Naive B cell (primary cell): ENCODE data around the gene RETSAT. TPM values are rescaled to one million over a fixed set of nuclear protein-coding genes. Genes with fewer than 3 reads are reported as not detected.
"Not testable (repeated sequence)": the region's sequence is repeated elsewhere in the genome, so short reads cannot be mapped to it uniquely, and the experiment has no call there.

ENCODE experiments used
- ATAC-seq, 2 donors: fragments of 150-1000 bp; cut with Tn5 transposase; 2 replicates each; pipeline ENCODE4 v1.10.0; 2021; ENCODE audit warnings: low read depth in 2 of 2, mild to moderate bottlenecking in 2 of 2, moderate library complexity in 2 of 2
- DNase-seq: peaks from one replicate; pipeline ENCODE4 v3.0.0; 2022
- H3K27ac Mint-ChIP-seq, 6 donors: one replicate each; pipeline ENCODE4 v1.8.0; 2020 to 2022; ENCODE audit warnings: mild to moderate bottlenecking in 6 of 6, mixed read lengths in 6 of 6, moderate library complexity in 5 of 6, inconsistent platforms in 2 of 6
- H3K27me3 Mint-ChIP-seq, 3 donors: one replicate each; pipeline ENCODE4 v1.8.0; 2021 to 2022; ENCODE audit warnings: mixed read lengths in 3 of 3, mild to moderate bottlenecking in 1 of 3
- H3K36me3 Mint-ChIP-seq, 2 donors: one replicate each; pipeline ENCODE4 v1.8.0; 2020 to 2022; ENCODE audit warnings: mixed read lengths in 2 of 2, inconsistent platforms in 1 of 2, mild to moderate bottlenecking in 1 of 2
- H3K4me1 Mint-ChIP-seq, 3 donors: one replicate each; pipeline ENCODE4 v1.8.0; 2020 to 2022; ENCODE audit warnings: mixed read lengths in 3 of 3, inconsistent platforms in 1 of 3, mild to moderate bottlenecking in 1 of 3, moderate library complexity in 1 of 3
- H3K4me3 Mint-ChIP-seq, 8 donors: one replicate each; pipeline ENCODE4 v1.8.0; 2020 to 2022; ENCODE audit warnings: mild to moderate bottlenecking in 8 of 8, mixed read lengths in 8 of 8, moderate library complexity in 8 of 8, inconsistent platforms in 2 of 8
- H3K9me3 Mint-ChIP-seq, 7 donors: one replicate each; pipeline ENCODE4 v1.8.0; 2020 to 2022; ENCODE audit warnings: mixed read lengths in 7 of 7, mild to moderate bottlenecking in 5 of 7, inconsistent platforms in 2 of 7, moderate library complexity in 1 of 7
- polyA plus RNA-seq, 6 donors: library from polyadenylated mRNA; unstranded; fragments of 300-500 nt; fragmentation: Illumina TruSeq; gene quantifications; one replicate each; pipeline ENCODE4 v1.2.3, GENCODE V29; 2021; ENCODE audit warnings: low read depth in 6 of 6

Gene RETSAT
- polyA plus RNA-seq, 6 donors from 2014 or later = 4.4 to 8.7 (median 6.8) TPM

- Mint-ChIP-seq H3K27ac (no peak overlapping the region), H3K4me3 (no peak overlapping the region), H3K4me1 (no peaks in the 10 kb centered on the region), H3K36me3 (no peaks in the 10 kb centered on the region), H3K27me3 (no peaks in the 10 kb centered on the region), H3K9me3 (no peaks in the 10 kb centered on the region)
- ATAC-seq = no peak
- no peak for DNase-seq
Measured at GRCh38 chr2:85341269-85342029, 12.9 kb downstream of the RETSAT start.

GRCh38 chr2:85340034-85340892 lies 14.1 kb downstream of the RETSAT start:
- ATAC-seq = no peak
- H3K4me3 Mint-ChIP-seq = no peak overlapping the region
- no peak for DNase-seq
- H3K4me1 Mint-ChIP-seq = no peaks in the 10 kb centered on the region
- no peaks in the 10 kb centered on the region for H3K36me3 Mint-ChIP-seq
- H3K27ac Mint-ChIP-seq = no peak overlapping the region
- H3K9me3 Mint-ChIP-seq = no peaks in the 10 kb centered on the region
- no peaks in the 10 kb centered on the region for H3K27me3 Mint-ChIP-seq

- no peak overlapping the region for H3K4me3 Mint-ChIP-seq
- H3K9me3 Mint-ChIP-seq = peaks cover 0 to 2% (median 0%) of the 10 kb centered on the region in 7 donors
- DNase-seq = no peak
- no peak for ATAC-seq
- H3K4me1 Mint-ChIP-seq = no peaks in the 10 kb centered on the region
- no peaks in the 10 kb centered on the region for H3K27me3 Mint-ChIP-seq
- no peak overlapping the region for H3K27ac Mint-ChIP-seq
- H3K36me3 Mint-ChIP-seq = no peaks in the 10 kb centered on the region
Measured at GRCh38 chr2:85334928-85335327, 19.4 kb downstream of the RETSAT start.

- H3K4me1 Mint-ChIP-seq, ATAC-seq, H3K36me3 Mint-ChIP-seq, H3K27me3 Mint-ChIP-seq, H3K9me3 Mint-ChIP-seq, DNase-seq, H3K27ac Mint-ChIP-seq, H3K4me3 Mint-ChIP-seq: not testable (repeated sequence)
Measured at GRCh38 chr2:85333877-85334276, 20.5 kb downstream of the RETSAT start.

GRCh38 chr2:85330839-85331636 lies 23.3 kb downstream of the RETSAT start:
- no peaks in the 10 kb centered on the region for H3K27me3 Mint-ChIP-seq
- peaks cover under 1 to 10% of the 10 kb centered on the region in 2 donors for H3K36me3 Mint-ChIP-seq
- H3K4me1 Mint-ChIP-seq = peaks cover 21 to 33% (median 28%) of the 10 kb centered on the region in 3 donors
- ATAC-seq (no peak), DNase-seq (no peak)
- peaks cover 0 to 2% (median 0%) of the 10 kb centered on the region in 7 donors for H3K9me3 Mint-ChIP-seq
- peak overlapping the region in 1 of 6 donors; percentile 42 for H3K27ac Mint-ChIP-seq
- peak overlapping the region in 1 of 8 donors; percentile 45 for H3K4me3 Mint-ChIP-seq

GRCh38 chr2:85329701-85330100 lies 24.6 kb downstream of the RETSAT start:
- H3K9me3 Mint-ChIP-seq, DNase-seq, ATAC-seq, H3K27me3 Mint-ChIP-seq: not testable (repeated sequence)
- Mint-ChIP-seq H3K27ac (peak overlapping the region in 2 of 6 donors; percentile 5 to 53), H3K4me3 (peak overlapping the region in 6 of 8 donors; percentile 10 to 99 (median 70)), H3K4me1 (peaks cover 33 to 47% (median 42%) of the 10 kb centered on the region in 3 donors), H3K36me3 (peaks cover 8 to 10% of the 10 kb centered on the region in 2 donors)

GRCh38 chr2:85329181-85329651 lies 25.1 kb downstream of the RETSAT start:
- Mint-ChIP-seq H3K36me3 (peaks cover 9 to 10% of the 10 kb centered on the region in 2 donors), H3K4me1 (peaks cover 34 to 52% (median 47%) of the 10 kb centered on the region in 3 donors), H3K27ac (peak overlapping the region in 4 of 6 donors; percentile 5 to 99 (median 51)), H3K9me3 (peaks cover 0 to 2% (median 0%) of the 10 kb centered on the region in 7 donors), H3K27me3 (no peaks in the 10 kb centered on the region), H3K4me3 (peak overlapping the region in 6 of 8 donors; percentile 10 to 99 (median 97))
- no peak for ATAC-seq
- no peak for DNase-seq

- H3K27ac Mint-ChIP-seq = peak within 1 kb of the TSS; percentile 99 to 100 (median 100)
- H3K36me3 Mint-ChIP-seq = peaks cover 9 to 10% of the 10 kb centered on the region in 2 donors
- no peaks in the 10 kb centered on the region for H3K9me3 Mint-ChIP-seq
- peak; percentile 92 for DNase-seq
- H3K27me3 Mint-ChIP-seq = no peaks in the 10 kb centered on the region
- peak within 1 kb of the TSS; percentile 95 to 99 (median 98) for H3K4me3 Mint-ChIP-seq
- peaks cover 40 to 64% (median 57%) of the 10 kb centered on the region in 3 donors for H3K4me1 Mint-ChIP-seq
- ATAC-seq = peak; percentile 87 to 89
Measured at GRCh38 chr2:85327822-85328617, 26.3 kb downstream of the RETSAT start, which contains the start of gene TGOLN2. TSS of gene TGOLN2 (minus strand) at chr2:85327989. CDS start at chr2:85327962, 27 bp downstream.

- peaks cover 10 to 15% of the 10 kb centered on the region in 2 donors for H3K36me3 Mint-ChIP-seq
- DNase-seq (peak; percentile 46), ATAC-seq (peak; percentile 16 to 17)
- H3K4me1 Mint-ChIP-seq = peaks cover 46 to 71% (median 65%) of the 10 kb centered on the region in 3 donors
- peak overlapping the region; percentile 99 to 100 (median 100) for H3K27ac Mint-ChIP-seq
- H3K9me3 Mint-ChIP-seq = no peaks in the 10 kb centered on the region
- H3K27me3 Mint-ChIP-seq = no peaks in the 10 kb centered on the region
- peak overlapping the region; percentile 95 to 99 (median 98) for H3K4me3 Mint-ChIP-seq
Measured at GRCh38 chr2:85327160-85327821, 27.0 kb downstream of the RETSAT start.

GRCh38 chr2:85326406-85327159 lies 27.7 kb downstream of the RETSAT start:
- H3K4me3 Mint-ChIP-seq = peak overlapping the region; percentile 95 to 99 (median 98)
- ATAC-seq (peak; percentile 17 to 18), DNase-seq (peak; percentile 61)
- H3K36me3 Mint-ChIP-seq = peaks cover 10 to 22% of the 10 kb centered on the region in 2 donors
- peaks cover 51 to 75% (median 71%) of the 10 kb centered on the region in 3 donors for H3K4me1 Mint-ChIP-seq
- H3K9me3 Mint-ChIP-seq = no peaks in the 10 kb centered on the region
- peak overlapping the region; percentile 99 to 100 (median 100) for H3K27ac Mint-ChIP-seq
- H3K27me3 Mint-ChIP-seq = no peaks in the 10 kb centered on the region

- Mint-ChIP-seq H3K27me3 (no peaks in the 10 kb centered on the region), H3K4me1 (peaks cover 61 to 86% (median 81%) of the 10 kb centered on the region in 3 donors), H3K27ac (peak overlapping the region in 5 of 6 donors; percentile 29 to 99 (median 81)), H3K4me3 (peak overlapping the region; percentile 95 to 99 (median 98)), H3K36me3 (peaks cover 19 to 31% of the 10 kb centered on the region in 2 donors), H3K9me3 (no peaks in the 10 kb centered on the region)
- no peak for DNase-seq
- ATAC-seq = no peak
Measured at GRCh38 chr2:85325466-85325811, 28.9 kb downstream of the RETSAT start.
